Left ventricle myocardium inferior (tissue), 1 donor: Measurements from ENCODE around the gene MAGEA9B. TPM values are rescaled to one million over a fixed set of nuclear protein-coding genes. Genes with fewer than 3 reads are reported as not detected.
"Not testable (repeated sequence)": the region's sequence is repeated elsewhere in the genome, so short reads cannot be mapped to it uniquely, and the experiment has no call there.

Source experiments
- DNase-seq: peaks from one replicate; pipeline ENCODE4 v3.0.0-alpha.2; 2020
- H3K27ac ChIP-seq: fragments of 200-600 bp; replicated peaks from 2 replicates; pipeline ENCODE4 v1.8.0; 2021
- H3K27me3 ChIP-seq: fragments of 200-600 bp; 2 replicates; pipeline ENCODE4 v1.8.0; 2021; ENCODE audit warnings: low read depth
- H3K36me3 ChIP-seq: fragments of 200-600 bp; 2 replicates; pipeline ENCODE4 v1.8.0; 2021
- H3K4me1 ChIP-seq: fragments of 200-600 bp; 2 replicates; pipeline ENCODE4 v1.8.0; 2021
- H3K4me3 ChIP-seq: fragments of 200-600 bp; 2 replicates; pipeline ENCODE4 v1.8.0; 2021; ENCODE audit warnings: mild to moderate bottlenecking, moderate library complexity
- H3K9me3 ChIP-seq: fragments of 200-600 bp; replicated peaks from 2 replicates; pipeline ENCODE4 v1.8.0; 2021
- CTCF ChIP-seq: fragments of 200-600 bp; IDR thresholded peaks from 2 replicates; pipeline ENCODE4 v1.8.0; 2021; ENCODE audit warnings: antibody characterized with exemption, mild to moderate bottlenecking, borderline replicate concordance
- intact Hi-C: fragments of 100-400 bp; cut with micrococcal nuclease; formaldehyde crosslinking; loops from one replicate; pipeline ENCODE4 v1.11.0; 2022
- long read RNA-seq: library from polyadenylated mRNA; unstranded; transcript quantifications from one replicate; pipeline ENCODE4 v2.0.0, GENCODE V29; 2021
- total RNA-seq: library from RNA; stranded (reverse); fragmentation: NEBNext Ultra II Directional; extraction: Animal tissue kit (Norgen Biotek cat#: 25700); gene quantifications from one replicate; pipeline ENCODE4 v1.2.1, GENCODE V29; 2021
- donor health status: DM: no; HTN: yes; CAD: no; lungs with severe emphysema.

MAGEA9B gene, protein sequence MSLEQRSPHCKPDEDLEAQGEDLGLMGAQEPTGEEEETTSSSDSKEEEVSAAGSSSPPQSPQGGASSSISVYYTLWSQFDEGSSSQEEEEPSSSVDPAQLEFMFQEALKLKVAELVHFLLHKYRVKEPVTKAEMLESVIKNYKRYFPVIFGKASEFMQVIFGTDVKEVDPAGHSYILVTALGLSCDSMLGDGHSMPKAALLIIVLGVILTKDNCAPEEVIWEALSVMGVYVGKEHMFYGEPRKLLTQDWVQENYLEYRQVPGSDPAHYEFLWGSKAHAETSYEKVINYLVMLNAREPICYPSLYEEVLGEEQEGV
- not detected for total RNA-seq
- long read RNA-seq: 0 reads

DNA sequence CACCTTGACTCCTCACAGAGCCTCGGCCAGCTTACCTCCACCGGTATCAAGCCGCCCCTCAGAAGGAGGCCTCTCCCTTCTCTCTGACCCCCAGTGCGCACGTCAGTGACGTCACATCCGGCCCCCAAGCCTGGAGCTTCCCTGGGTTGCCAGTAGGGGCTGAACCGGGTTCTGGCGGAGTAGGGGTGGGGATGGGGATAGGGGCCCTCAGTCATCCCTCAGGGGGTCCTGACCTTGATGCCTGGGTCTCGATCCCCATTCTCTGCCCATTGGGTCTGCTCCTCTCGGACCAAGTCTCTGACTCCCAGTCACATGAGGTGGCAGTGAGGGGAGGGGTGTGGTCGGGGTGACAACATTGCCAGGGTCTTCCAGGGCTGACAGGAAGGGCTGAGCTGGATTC, at the start of gene MAGEA9B:
Gene MAGEA9B (minus strand): TSS at position 101 of the 400 bp plus-strand sequence. CDS start 4,280 bp downstream, outside the sequence.
- H3K4me3 ChIP-seq, H3K27me3 ChIP-seq, intact Hi-C loops, H3K9me3 ChIP-seq, DNase-seq, H3K36me3 ChIP-seq, H3K4me1 ChIP-seq, H3K27ac ChIP-seq: not testable (repeated sequence)

GRCh38 chrX:149633511-149633910, 46.3 kb upstream of the MAGEA9B start:
- Histone ChIP-seq H3K27ac (no peak overlapping the region), H3K4me1 (peaks cover 30% of the 10 kb centered on the region), H3K4me3 (no peak overlapping the region), H3K36me3 (no peaks in the 10 kb centered on the region), H3K27me3 (no peaks in the 10 kb centered on the region), H3K9me3 (no peaks in the 10 kb centered on the region)
- intact Hi-C loops: no loop called here
- no peak for DNase-seq
- TF ChIP-seq CTCF: no peak

GRCh38 chrX:149631234-149632165, 44.2 kb upstream of the MAGEA9B start, which contains the start of gene TMEM185A:
TMEM185A (minus strand) TSS chrX:149631792; CDS start chrX:149631580, 212 bp downstream.
- peak within 1 kb of the TSS; percentile 87 for H3K4me3 ChIP-seq
- no peak for TF ChIP-seq CTCF
- peak within 1 kb of the TSS; percentile 89 for H3K27ac ChIP-seq
- intact Hi-C loops: no loop called here
- DNase-seq: peak; percentile 73
- no peaks in the 10 kb centered on the region for H3K27me3 ChIP-seq
- no peaks in the 10 kb centered on the region for H3K9me3 ChIP-seq
- peaks cover 47% of the 10 kb centered on the region for H3K4me1 ChIP-seq
- H3K36me3 ChIP-seq: no peaks in the 10 kb centered on the region

DNA sequence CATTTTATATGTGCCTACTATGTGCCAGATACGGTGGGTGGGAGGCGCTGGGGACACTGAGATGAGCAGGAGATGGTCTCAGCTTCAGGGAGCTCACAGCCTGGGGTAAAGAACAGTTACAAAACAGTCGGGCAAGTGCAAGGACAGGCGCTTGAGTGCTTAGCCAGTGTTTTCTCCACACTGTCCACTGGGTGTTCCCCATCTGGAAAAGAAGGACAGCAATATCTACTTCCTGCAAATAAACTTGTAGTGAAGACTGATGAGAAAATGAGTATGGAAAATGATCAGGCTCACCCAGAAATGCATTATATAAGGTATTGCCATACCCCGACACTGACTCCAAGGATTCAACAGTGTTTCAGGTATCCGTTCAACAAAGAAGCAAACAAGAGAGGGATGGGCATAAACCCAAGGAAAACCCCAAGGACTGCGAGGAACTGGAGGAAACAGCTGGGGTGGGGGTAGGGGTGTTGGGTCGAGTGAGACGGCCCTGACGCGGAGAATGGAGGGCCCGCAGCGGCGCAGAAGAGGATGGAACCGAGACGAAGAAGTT, 43.5 kb upstream of the MAGEA9B start:
- peak; percentile 27 for TF ChIP-seq CTCF

DNA sequence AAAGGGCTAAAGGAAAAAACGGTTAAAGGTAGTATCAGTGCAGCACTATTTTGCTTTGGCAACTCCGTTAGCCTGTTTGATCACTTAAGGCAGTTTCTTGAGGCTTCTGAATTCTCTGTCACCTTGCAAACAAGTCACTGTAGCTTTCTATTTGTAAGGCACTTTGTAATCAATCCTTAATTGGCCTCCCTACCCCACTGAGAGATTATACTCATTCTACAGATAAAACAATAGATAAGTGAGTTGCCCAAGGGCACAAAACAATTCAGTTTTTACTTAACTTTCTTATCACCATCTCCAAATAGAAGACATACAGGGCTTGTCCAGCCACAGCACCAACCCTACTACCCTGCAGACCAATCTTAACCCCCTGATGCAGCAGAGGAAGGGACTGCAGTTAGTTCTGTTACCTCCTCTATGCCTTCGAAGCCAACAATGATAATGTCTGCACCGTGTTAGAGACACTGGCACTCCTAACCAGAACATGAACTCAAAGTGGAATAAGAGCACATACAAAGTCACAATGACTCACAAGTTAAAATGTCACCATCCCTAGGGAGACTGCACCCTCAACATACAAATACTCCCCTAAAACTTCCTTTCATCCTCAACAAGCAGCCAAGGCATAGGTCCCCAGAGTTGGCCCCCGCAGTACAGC, 42.6 kb upstream of the MAGEA9B start:
- H3K4me1 ChIP-seq: peaks cover 58% of the 10 kb centered on the region
- H3K36me3 ChIP-seq: no peaks in the 10 kb centered on the region
- H3K9me3 ChIP-seq: no peaks in the 10 kb centered on the region
- DNase-seq: no peak
- no peak for TF ChIP-seq CTCF
- H3K27me3 ChIP-seq: no peaks in the 10 kb centered on the region
- H3K27ac ChIP-seq: peak overlapping the region; percentile 89
- intact Hi-C loops: no loop called here
- H3K4me3 ChIP-seq: peak overlapping the region; percentile 87

More for the DNA sequence above, 43.5 kb upstream of the MAGEA9B start:
- H3K4me3 ChIP-seq: peak overlapping the region; percentile 87
- intact Hi-C loops: no loop called here
- H3K27me3 ChIP-seq: no peaks in the 10 kb centered on the region
- H3K4me1 ChIP-seq: peaks cover 54% of the 10 kb centered on the region
- H3K27ac ChIP-seq: peak overlapping the region; percentile 89
- DNase-seq: no peak
- no peaks in the 10 kb centered on the region for H3K9me3 ChIP-seq
- no peaks in the 10 kb centered on the region for H3K36me3 ChIP-seq
